Stimulated activated CD8-positive, alpha-beta memory T cell treated with anti-CD3 and anti-CD28 coated beads, Interleukin-2, amount 100 ng/mL, for 48 hours (primary cell): ENCODE measurements around the gene DOCK2.
"Not testable (repeated sequence)": the region's sequence is repeated elsewhere in the genome, so short reads cannot be mapped to it uniquely, and the experiment has no call there.

ENCODE experiments used
- DNase-seq, 2 donors: peaks; one replicate each; pipeline ENCODE4 v3.0.0-alpha.2; 2020; ENCODE audit warnings: low read depth in 2 of 2

DOCK2 gene

DNA sequence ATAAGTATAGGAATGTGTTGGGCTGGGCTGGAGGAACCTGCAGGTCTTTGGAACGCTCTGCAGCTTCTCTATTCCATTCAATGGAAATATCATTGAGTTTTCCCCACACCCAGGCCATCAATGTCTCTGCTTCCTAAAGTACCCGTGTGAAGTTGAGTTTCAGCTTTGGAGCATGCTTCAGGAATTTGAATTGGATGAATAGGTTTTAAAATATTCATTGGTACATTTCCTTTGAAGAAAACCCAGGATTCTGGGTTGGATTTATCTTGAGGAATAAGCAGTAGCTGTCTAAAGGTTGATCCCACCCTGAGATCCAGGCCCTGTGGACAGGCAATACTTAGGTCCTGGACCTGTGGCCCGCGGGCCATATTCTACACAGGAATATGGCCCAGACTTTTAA, 306.0 kb downstream of the DOCK2 start:
- DNase-seq: no peak

GRCh38 chr5:169944115-169944514, 307.0 kb downstream of the DOCK2 start:
- DNase-seq: no peak

- no peak for DNase-seq
Observed at GRCh38 chr5:169944922-169945680, 308.0 kb downstream of the DOCK2 start.

DNA sequence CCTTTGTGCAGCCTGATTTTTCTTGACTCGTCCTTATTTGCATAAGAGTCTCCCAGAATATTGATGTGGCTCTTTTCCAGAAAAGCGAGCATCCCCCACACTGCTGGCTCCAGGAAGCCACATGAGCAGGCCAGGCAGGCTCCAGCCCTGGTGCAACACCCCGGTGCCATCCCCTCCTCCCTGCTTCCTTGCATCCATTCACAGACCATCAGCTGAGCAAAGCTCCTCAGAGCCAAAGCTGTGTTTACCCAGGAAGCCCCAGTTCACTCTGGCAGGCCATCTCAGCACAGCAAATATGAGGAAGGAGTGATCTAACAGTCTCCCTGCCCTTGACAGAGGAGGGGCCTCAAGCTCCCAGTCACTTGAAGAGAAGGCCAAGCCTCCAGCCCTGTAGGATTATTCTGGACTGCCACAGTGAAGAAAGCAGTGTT, 308.8 kb downstream of the DOCK2 start:
- DNase-seq: no peak

- DNase-seq: no peak
Observed at GRCh38 chr5:169946743-169947295, 309.7 kb downstream of the DOCK2 start.

- DNase-seq: no peak
Observed at GRCh38 chr5:169950333-169950732, 313.3 kb downstream of the DOCK2 start.

- DNase-seq: not testable (repeated sequence)
Observed at GRCh38 chr5:169953196-169953595, 316.1 kb downstream of the DOCK2 start.

GRCh38 chr5:169954786-169955185, 317.7 kb downstream of the DOCK2 start:
- no peak for DNase-seq

DNA sequence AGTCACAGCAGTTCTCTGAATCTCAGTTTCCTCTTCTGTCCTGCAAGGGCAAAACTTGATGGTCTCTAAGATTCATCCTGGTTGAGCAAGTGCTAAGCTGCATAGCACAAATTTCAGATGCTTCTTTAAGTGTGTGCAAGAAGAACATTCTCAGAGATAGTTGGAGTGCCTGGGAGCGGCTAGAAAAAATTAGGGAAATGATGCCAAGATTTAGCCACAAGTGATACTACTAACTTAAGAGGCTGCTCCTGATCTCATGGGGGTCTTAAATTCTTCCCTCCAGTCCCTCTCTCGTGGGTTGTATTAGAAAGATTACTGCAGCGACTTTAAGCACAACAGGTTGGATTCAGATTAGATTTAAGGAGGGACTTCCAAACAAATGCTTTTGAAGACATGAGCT, 319.1 kb downstream of the DOCK2 start:
- DNase-seq: no peak

DNA sequence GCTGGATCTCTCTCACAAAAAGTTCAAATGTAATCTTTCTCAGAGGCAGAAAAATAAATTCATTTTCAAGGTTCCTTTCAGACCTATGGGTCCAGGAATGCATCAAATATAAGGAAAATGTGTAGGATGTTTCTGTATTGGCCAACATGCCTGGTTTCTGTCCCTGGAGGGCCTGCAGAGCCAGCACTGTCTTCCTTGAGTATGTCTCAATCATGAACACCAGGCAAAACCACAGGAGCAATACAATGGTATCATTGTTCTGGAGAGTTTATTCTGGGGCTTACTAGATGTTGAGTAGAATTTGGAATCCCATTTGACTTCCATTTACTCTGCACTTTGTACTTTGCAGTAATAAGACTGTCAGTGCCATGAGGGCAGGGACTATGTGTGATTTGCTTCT, 319.7 kb downstream of the DOCK2 start:
- DNase-seq: no peak

- DNase-seq: no peak
Observed at GRCh38 chr5:169958278-169958677, 321.2 kb downstream of the DOCK2 start.

DNA sequence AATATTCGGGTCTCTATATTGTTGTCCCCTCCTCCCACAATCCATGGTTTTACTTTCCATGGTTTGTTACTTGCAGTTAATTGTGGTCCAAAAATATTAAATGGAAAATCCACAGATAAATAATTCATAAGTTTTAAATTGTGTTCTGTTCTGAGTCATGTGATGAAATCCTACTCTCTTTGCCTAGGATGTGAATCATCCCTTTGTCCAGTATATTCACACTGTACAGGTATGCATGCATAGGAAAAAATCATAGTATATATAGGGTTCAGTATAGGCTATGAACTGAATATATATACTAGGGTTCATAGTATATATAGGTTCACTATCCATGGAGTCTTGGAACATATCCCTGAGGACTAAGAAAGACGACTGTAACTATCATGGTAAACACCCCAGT, 323.6 kb downstream of the DOCK2 start:
- no peak for DNase-seq

DNA sequence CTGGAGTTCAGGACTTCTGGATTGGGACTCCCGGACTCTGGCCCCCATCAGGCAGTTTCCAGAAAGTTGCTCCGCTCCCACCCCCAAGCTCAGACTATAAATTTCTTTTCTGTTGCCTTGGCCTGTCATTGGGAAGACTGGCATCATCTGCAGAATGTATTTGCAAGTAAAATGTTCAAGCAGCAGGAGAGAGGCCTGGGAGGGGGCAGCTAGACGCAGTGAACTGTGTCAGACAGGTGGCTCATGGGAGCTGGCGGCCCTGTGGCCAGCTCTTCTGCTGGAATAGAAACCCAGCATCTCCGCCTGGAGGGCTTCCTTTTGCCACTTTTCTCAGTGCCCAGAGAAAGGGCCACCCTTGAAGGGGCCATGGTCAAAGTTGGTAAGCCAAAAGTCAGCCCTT, 327.2 kb downstream of the DOCK2 start:
- no peak for DNase-seq

- DNase-seq: no peak
Observed at GRCh38 chr5:169970339-169970738, 333.3 kb downstream of the DOCK2 start.

DNA sequence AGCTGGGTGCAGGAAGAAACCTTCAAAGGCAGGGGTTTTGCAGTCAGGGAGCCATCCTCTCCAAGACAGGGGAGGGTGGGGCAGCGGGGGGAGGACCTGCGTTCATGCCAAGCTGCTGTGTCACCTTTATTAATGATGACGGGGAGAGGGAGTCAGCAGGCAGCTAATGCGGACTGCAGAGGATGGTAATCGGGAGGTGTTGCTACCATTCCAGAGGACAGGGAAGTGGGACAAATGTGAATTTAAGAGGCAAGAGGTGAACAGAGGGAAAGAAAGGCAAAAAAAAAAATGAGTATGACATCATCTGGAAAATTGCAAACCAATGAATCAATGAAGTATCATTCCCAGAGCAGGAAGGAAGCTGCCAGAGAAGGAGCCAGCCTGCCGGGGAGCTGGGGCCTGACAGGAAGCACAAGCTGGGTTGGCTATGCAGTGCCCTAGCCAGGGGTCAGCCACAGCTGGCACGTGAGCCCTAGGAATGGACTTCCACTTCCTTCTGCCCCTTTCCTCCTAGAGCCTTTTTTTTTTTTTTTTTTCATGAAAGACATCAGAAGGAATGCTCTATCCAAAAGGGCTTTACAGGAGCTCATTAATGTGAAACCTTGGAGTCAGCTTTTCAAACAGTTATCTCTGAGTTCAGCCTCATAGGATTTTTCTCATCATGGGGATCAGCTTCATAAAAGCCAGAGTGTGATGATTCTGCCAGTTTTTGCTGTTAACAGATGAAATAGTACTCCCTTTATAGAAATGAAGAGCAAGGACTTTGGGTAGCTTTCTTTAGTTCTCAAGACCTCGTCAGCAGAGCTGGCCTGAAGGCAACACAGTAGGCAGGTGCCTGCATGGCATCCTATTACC, 334.1 kb downstream of the DOCK2 start:
- no peak for DNase-seq

DNA sequence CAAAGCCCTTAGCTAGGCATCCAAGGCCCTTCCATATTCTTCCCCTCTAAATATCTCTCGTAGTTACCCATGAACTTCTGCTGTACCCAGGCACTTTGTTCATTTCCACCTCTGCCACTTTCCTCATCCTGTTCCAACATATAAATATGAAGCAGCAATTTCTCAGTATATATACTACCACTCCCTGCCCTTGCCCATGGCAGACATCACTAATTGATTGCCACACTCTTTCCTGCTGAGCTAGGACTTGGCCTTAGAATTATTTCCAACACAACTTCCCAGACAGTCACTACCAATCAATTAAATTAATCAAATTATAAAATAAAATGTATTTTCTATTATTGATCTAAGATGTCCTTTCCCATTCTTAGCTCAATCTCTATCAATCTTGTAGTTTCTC, 334.7 kb downstream of the DOCK2 start:
- DNase-seq: no peak

GRCh38 chr5:169973056-169973455, 336.0 kb downstream of the DOCK2 start:
- no peak for DNase-seq

- DNase-seq: no peak
Observed at GRCh38 chr5:169974121-169974770, 337.2 kb downstream of the DOCK2 start.

- DNase-seq: no peak
Observed at GRCh38 chr5:169978714-169979113, 341.6 kb downstream of the DOCK2 start.

DNA sequence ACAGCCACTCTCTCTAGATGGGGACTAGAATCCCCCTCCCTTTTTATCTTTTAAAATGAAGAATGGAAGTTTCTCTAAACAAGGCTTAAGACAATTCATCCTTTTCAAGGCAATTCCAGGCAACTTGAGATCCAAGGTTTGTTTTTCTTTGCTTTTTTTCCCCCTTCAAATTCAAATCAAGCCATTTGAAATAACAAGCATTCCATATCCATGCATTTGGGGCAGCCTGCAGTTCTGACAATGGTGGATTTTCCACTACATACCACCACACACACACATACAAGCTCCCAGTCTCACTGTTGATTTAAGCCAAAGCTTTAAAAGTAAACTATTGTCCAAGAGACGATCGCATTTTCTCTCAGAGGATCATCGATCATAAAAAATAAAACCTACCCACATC, 342.8 kb downstream of the DOCK2 start:
- DNase-seq: no peak

GRCh38 chr5:169980418-169981053, 343.5 kb downstream of the DOCK2 start, which contains the start of gene INSYN2B:
Gene INSYN2B, minus strand, starts transcription at chr5:169980495. Its CDS starts 96,597 bp downstream, at chr5:169883898.
- peak; percentile 6 to 7 for DNase-seq

DNA sequence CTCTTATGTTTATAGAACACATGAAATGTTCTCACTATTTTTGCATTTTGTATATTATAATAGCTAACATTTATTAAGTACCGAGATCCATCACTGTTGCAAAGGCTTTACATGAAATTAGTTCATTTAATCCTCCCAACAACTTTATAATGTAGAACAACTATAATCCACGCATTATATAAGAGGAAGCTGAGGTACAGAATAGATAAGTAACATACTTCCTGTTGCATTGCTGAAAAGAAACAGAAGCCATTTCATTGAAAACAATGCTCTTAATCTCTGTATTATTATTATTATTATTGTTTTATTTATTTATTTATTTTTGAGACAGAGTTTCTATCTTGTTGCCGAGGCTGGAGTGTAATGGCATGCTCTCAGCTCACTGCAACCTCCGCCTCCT, 351.1 kb downstream of the DOCK2 start:
- DNase-seq: no peak
